ENCODE data around the gene DLX1.

The DLX1 gene

GRCh38 chr2:172088245-172089004, 3.1 kb downstream of the DLX1 start:
- peak; percentile 85 for DNase-seq

- DNase-seq = no peak
Observed at GRCh38 chr2:172089005-172089504, 3.7 kb downstream of the DLX1 start.

GRCh38 chr2:172089633-172090032, 4.3 kb downstream of the DLX1 start:
- no peak for DNase-seq

GRCh38 chr2:172090044-172090961, 5.0 kb downstream of the DLX1 start:
- peak; percentile 68 for DNase-seq

- DNase-seq = peak; percentile 59
Observed at GRCh38 chr2:172091000-172091641, 5.8 kb downstream of the DLX1 start.

GRCh38 chr2:172091761-172092566, 6.7 kb downstream of the DLX1 start:
- peak; percentile 45 for DNase-seq

GRCh38 chr2:172092716-172093415, 7.6 kb downstream of the DLX1 start:
- DNase-seq = peak; percentile 50

GRCh38 chr2:172093416-172094293, 8.3 kb downstream of the DLX1 start:
- peak; percentile 74 for DNase-seq

GRCh38 chr2:172094294-172095145, 9.2 kb downstream of the DLX1 start:
- no peak for DNase-seq

- DNase-seq = peak; percentile 82
Observed at GRCh38 chr2:172095146-172095904, 10.0 kb downstream of the DLX1 start.

- peak; percentile 72 for DNase-seq
Observed at GRCh38 chr2:172095905-172096625, 10.8 kb downstream of the DLX1 start.

GRCh38 chr2:172096626-172097547, 11.6 kb downstream of the DLX1 start:
- DNase-seq = peak; percentile 67

GRCh38 chr2:172097557-172098131, 12.3 kb downstream of the DLX1 start:
- DNase-seq = peak; percentile 25

- DNase-seq = no peak
Observed at GRCh38 chr2:172098287-172098649, 13.0 kb downstream of the DLX1 start.

- DNase-seq = peak; percentile 80
Observed at GRCh38 chr2:172098650-172099471, 13.6 kb downstream of the DLX1 start.

All from retina (tissue), 1 donor.